ENCODE measurements around the gene OTOP2.
"Not testable (repeated sequence)": the region's sequence is repeated elsewhere in the genome, so short reads cannot be mapped to it uniquely, and the experiment has no call there.

The OTOP2 gene

DNA sequence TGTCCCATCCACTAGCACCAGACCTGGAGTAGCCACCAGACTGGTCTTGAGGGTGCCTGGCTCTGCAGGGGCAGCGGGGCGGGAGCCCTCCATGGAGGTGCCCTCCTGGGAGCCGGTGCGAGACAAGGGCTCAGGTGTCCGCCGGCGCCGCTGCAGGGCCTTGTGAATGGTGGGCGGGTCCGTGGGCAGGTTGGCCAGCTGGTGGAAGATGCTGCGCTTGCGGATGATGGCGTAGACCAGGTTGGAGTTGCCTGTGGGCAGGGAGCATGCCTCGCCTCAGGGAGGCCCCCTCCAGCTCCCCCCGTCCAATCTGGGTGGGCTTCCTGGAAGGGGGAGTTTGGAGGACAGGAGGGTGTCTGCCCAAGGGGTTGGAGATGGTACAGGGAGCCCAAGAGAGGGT, 30.0 kb downstream of the OTOP2 start:
- no peak for DNase-seq

DNA sequence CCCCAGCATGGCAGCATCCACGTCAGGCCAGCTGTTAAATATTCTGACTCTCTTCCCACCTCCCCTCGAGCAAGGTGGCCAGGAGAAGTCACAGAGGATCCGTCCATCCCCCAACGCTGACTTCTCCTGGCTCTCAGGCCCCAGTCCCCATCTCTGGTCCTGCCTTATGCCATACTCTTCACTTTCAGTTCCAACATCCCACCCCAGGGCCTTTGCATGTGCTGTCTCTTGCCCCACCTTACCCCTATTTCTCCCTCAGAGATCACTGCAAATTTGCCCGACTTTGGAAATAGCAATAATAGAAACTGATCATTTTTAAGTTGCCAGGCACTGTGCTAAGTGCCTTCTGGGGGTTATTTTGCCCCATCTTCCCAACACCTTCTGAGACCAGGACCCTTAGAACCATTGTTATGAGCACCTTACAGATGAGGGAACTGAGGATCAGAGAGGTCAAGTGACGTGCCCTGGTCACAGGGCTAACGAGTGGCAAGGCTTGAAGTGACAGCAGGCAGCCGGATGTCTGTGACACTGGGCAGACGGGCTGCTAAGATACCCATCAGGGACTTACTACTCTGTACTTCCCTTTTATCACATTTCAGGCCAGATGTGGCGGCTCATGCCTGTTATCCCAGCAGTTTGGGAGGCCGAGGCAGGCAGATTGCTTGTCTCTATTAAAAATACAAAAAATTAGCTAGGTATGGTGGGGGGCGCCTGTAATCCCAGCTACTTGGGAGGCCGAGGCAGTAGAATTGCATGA, 30.8 kb downstream of the OTOP2 start:
- DNase-seq = no peak

GRCh38 chr17:74956093-74956492, 32.0 kb downstream of the OTOP2 start:
- DNase-seq = no peak

GRCh38 chr17:74957935-74958740, 34.1 kb downstream of the OTOP2 start:
- no peak for DNase-seq

DNA sequence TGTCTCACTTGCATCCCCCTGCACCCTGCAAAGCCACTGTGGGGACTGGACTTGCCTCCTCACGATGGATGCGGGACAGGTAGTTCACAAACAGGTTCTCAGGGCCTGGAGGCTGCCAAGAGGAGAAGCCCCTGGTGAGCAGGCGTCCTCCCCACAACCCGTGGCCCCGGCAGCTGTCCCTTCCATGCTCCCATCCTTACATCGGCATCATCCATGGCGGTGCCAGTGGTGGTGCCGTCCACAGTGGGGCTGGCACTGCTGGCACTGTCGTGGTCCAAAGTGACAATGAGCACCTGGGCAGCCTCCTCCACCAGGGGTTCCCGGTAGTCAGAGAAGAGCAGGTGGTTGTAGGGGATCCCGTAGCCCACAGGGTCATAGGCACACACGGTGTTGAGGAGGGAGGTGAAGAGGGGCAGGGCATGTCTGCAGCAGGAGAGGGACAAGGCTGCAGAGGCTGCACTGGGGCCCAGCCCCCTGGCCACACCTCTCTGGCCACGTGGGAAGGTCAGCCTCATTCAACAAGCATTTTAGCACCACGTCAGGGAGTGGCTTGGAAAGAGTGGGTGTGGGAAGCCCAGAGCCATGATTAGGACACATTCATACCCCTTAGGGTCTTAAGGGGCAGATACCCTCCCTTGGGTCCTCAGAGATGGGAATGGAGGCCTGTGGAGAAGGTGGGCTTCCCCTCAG, 35.9 kb downstream of the OTOP2 start:
- no peak for DNase-seq

- DNase-seq = no peak
Observed at GRCh38 chr17:74960570-74961342, 36.7 kb downstream of the OTOP2 start.

DNA sequence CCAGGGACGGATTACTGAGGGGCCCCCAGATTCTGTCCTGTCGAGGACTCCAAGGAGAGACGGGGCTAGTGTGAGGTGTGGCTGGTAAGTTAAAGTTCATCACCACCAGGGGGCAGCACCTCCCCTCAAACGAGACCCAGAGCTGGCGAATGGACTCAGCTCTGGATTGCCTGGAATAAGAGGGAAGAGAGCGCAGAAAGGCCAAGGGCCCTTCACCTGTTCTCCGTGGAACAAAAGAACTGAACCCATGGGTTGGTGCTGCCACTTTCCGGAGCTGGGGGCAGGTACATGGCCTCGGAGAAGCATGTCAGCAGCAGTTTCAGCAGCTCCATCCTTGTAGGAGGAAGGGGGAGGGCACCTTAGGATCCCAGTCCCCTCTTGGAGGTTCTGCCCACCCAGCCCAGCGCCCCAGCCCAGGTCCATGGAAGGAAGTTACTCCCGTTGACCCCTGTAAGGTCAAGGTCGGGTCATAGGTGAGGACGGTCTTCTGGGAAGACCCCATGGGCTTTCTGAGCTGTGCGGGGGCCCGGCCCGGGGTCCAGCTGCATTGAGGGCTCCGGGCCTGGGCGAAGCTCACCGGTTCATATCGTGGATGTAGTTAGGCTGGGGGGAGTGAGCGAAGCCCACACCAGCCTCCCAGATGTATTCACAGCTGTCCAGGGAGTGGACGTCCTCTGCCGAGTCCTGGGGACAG, 37.7 kb downstream of the OTOP2 start:
- DNase-seq = peak; percentile 48

DNA sequence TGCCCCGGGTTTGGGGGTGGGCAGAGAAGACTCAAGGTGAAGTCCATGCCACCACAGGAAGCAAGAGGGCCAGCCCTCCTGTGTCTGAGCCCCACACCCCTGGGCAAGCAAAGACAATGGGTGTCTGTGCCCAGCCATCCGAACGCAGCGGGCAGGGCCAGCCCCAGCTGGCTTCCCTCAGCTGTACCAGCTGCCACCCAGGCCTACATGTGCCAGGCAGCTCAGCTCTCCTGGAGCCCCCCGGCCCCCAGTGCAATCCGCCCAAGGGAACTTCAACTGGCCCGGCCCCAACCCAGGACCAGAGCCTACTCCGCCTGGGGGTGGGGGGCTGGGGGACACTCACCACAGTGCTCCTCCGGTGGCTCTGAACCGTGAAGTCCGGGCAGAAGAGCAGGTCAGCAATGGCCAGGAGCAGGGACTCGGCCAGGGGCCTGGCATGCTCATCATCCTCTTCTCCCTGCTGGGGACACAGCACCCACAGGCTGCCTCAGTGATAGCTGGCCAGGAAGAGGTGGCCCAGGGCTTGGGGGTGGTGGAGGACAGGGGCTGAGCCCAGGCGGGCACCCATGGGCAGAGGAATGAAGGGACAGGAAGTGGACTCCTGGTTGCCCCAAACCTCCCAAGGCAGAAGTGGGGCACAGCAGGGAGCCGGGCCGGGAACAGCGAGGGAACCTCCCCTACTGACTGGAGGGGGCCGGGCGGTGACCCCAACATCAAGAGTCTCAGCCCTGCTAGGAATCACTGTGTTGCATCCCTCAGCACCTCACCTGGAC, 38.7 kb downstream of the OTOP2 start:
- no peak for DNase-seq

DNA sequence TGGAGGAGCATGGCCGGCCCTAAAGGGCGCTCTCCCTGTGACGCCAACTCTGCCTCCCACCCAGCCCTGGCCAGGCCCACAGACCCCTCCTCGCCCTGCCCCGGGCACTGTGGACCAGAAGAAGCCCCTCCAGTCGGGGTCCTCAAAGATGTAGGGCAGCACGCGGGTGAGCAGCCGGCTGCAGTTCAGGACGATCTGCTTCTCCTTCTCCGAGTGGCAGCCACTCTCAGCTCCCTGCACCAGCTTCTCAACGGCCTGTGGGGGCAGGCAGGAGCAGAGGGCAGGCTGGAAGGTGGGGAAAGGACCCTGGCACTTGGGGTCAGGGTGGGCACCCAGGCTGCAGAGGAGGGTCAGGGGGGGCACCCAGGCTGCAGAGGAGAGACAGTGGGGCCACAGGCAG, 39.6 kb downstream of the OTOP2 start:
- DNase-seq = no peak

- no peak for DNase-seq
Observed at GRCh38 chr17:74964246-74964761, 40.2 kb downstream of the OTOP2 start.

DNA sequence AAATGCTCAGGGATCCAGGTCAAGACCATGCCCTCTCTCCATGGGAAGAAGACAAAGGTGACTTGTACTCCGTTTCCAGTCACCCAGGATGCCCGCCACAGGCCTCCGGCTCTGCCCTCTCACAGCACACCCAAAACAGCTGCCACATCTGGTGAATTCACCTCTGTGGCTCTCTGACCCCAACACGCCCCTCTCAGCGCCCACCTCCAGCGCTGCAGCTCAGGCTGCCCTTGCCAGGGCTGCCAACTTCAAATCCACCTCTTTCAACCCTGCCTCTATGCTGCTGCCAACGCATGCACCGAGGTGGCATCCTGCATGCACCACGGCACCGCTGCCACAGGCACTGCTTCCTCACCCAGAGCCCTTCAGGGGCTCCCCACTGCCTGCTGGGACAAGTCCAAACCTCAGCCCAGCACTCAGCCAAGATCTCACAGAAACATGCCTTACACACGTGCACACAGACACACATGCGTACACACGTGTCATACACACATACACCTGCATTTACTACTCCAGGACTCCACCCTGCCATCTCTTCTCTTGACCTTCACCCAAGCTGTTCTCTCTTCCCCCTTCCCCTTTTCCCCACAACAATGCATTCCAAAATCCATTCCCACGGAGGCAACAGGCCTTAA, 41.0 kb downstream of the OTOP2 start:
- no peak for DNase-seq

DNA sequence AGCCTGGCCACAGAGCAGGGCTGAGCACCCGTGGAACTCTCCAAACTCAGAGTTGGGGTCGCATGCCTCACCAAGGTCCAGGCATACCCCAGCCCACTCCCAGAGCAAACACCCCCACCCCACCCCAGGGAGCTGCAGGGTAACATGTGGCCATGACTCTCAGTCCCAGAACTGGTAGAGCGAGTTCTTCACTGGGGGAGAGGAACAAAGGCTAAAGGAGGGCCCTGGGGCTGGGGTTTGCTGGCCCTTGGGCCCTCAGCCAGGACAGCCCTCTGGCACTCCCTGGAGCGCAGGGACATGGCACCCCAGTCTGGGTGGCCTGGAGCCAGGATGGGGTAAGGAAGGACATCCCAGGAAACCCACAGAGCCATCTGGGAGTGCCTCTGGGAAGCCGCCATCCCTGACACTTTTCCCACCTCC, 44.3 kb downstream of the OTOP2 start:
- DNase-seq = no peak

GRCh38 chr17:74969501-74969900, 45.4 kb downstream of the OTOP2 start:
- DNase-seq = not testable (repeated sequence)

DNA sequence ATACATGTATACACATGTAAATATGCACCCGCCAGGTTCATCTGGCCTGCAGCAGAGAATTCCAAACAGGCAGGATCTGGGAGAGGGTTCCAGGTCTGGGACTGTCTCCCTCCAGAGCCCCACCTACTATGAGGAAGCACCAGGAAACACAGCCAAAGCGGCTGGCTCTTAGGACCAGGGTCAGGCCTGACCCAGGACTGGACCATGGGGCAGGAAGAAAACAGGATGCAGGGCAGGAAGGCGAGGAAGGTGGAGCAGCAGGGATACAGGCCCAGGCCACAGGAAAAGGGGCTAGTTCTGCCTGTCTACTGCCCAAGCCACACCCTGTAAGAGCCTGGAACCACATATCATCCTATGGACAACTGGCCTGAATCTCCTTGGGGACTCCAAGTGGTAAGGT, 46.3 kb downstream of the OTOP2 start:
- DNase-seq = no peak

- no peak for DNase-seq
Observed at GRCh38 chr17:74971069-74971841, 47.2 kb downstream of the OTOP2 start.

DNA sequence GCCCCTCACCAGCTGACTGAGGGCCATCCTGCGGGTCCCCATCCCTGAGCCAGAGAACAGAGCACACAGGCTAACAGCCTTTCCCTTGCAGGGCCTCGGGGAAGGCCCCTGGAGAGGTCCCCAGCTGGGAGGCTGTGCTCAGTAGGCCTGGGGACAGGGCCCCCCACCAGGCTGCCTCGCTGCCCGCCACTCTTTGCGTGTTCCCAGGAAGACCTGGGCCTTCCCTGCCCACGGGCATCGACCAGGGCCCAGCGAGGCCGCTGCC, 47.7 kb downstream of the OTOP2 start:
- no peak for DNase-seq

GRCh38 chr17:74972107-74972972, 48.3 kb downstream of the OTOP2 start, which contains the start of gene HID1:
TSS of gene HID1 (minus strand) at chr17:74972759. CDS start at chr17:74972656, 103 bp downstream.
- DNase-seq = no peak

DNA sequence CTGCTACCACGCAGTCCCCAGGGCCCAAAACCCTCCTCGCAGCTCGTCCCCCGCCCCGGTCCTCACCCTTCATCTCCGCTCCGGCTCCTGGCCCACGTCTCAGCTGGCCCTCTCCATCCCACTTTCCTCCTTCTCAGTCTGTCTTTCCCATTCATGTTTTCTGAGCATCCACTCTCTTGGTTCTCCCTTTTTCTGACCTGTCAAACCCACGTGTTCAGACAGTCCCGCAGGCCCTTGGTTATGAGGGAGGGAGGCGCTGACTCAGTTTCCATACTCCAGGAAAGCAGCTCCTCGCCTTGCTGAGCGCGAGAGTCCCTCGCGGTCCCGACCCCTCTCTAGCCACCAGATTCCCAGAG, 48.9 kb downstream of the OTOP2 start:
- DNase-seq = no peak

DNA sequence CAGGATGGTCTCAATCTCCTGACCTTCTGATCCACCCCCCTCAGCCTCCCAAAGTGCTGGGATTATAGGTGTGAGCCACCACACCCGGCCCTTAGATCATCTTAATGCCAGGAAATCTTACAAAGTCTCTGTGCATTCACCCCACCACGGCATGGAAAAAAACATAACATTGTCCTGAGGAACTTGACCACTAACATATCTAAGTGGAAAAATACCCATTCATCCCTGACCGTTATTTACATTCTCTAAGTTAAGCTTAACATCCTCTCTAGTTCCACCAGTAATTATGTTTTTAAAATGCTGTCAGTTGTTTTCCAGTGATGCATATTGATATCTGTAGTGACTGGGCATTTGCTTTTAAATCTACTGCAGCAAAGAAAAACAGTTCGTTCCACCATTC, 51.9 kb downstream of the OTOP2 start:
- DNase-seq = no peak

Data from NCI-H187 treated with DMSO at 0.1 percent for 48 hours (cell line).